SU-DHL-6 (cell line): ENCODE results near the gene NOPCHAP1.

Experiments
- EZH2phosphoT487 ChIP-seq: fragments of 200-600 bp; sonication (generic), shearing (Covaris generic); conservative IDR thresholded peaks from 2 replicates; pipeline ENCODE4 v1.6.1; 2018; ENCODE audit warnings: mild to moderate bottlenecking, antibody characterized with exemption, low read length, moderate library complexity, mixed read lengths
- TF ChIP-seq, protein P1 (sequence below): fragments of 200-600 bp; sonication (generic); IDR thresholded peaks from one replicate; pipeline ENCODE4 v1.5.1; 2017; ENCODE audit warnings: antibody characterized with exemption, mild to moderate bottlenecking, low read length, moderate library complexity; ENCODE audit not compliant: insufficient read depth, poor library complexity, severe bottlenecking

DNA sequence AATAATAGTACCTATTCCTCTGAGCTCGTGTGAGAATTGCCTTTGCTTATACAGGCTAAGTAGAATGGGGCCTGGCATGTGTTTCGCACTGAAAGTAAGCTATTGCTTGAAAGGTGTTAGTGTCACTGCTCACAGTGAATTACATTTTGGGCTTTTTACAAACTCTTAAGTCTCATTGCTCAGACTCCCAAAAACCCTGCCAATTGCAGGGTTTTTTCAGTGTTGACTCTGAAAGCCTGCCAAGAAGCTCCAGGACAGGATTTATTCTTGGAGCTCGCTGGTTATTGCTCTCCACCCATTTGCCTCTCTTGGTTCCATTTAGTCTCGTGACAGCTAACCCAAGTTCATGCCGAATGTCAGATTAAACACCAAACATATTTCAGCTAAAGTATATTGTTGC lies 39.8 kb downstream of the NOPCHAP1 start:
- TF ChIP-seq, protein P1, sequence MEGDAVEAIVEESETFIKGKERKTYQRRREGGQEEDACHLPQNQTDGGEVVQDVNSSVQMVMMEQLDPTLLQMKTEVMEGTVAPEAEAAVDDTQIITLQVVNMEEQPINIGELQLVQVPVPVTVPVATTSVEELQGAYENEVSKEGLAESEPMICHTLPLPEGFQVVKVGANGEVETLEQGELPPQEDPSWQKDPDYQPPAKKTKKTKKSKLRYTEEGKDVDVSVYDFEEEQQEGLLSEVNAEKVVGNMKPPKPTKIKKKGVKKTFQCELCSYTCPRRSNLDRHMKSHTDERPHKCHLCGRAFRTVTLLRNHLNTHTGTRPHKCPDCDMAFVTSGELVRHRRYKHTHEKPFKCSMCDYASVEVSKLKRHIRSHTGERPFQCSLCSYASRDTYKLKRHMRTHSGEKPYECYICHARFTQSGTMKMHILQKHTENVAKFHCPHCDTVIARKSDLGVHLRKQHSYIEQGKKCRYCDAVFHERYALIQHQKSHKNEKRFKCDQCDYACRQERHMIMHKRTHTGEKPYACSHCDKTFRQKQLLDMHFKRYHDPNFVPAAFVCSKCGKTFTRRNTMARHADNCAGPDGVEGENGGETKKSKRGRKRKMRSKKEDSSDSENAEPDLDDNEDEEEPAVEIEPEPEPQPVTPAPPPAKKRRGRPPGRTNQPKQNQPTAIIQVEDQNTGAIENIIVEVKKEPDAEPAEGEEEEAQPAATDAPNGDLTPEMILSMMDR, result no peak
- no peak for TF ChIP-seq EZH2phosphoT487
